ENCODE measurements around the gene SLC6A9.
A peak's percentile ranks its signal among the peaks of the same experiment; 100 is the strongest.

The SLC6A9 gene

DNA sequence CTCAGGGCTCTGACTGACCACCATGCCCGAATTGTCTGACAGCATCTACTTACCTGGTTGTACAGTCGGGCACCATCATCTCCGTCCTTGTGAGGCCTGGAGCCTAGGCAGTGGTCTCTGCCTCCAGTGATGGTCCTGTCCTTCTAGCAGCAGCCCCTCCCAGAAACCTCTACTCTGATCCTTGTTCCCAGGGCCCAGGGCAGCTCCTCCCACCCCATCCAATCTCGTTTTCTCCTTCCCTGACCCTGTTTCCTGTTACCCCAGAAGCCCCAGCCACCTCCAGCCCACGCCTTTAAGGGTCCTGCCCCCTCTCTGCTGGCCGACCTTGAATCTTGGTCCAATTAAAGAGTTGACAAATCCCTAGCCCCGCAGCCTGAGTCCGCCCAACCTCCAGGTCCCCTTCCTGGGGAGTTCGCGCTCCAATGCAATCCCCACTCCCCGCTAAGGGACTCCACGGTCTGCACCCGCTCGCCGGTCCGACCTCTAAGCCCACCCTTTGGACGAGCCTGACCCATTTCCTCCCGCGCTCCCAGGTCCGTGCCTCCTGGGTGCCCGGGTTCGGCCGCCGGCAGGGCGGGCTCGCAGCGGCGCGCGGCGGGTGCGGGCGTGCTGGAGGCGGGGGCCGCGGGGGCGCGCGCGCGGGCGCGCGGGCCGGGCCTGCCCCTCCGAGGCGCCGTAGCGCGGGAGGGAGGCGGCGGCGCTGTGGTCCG, 52.6 kb downstream of the SLC6A9 start, which contains the start of gene B4GALT2:
B4GALT2 (plus strand) TSS at position 660 of the 710 bp plus-strand sequence. CDS start 1,951 bp downstream, outside the sequence.
- TF ChIP-seq CTCF (IDR thresholded peaks at IDR 0.05; ENCODE audit: extremely low read depth, missing control alignments): no peak
- peak; percentile 91 for DNase-seq (ENCODE audit: low spot score)

DNA sequence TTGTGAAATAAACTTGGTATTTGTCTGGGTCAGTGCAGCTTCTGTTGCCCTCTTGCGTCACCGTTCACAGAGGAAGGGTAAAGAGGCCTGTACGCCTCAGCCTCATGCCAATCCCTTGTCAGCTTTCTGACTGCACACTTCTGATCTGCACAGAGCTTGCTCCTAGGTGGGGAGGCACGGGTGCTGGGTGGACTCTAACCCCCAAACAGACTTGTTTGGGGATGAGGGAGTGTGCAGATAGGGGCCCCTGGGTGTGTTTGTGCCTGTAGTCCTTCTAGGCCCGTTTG, 53.1 kb downstream of the SLC6A9 start:
- no peak for DNase-seq (ENCODE audit: low spot score)

DNA sequence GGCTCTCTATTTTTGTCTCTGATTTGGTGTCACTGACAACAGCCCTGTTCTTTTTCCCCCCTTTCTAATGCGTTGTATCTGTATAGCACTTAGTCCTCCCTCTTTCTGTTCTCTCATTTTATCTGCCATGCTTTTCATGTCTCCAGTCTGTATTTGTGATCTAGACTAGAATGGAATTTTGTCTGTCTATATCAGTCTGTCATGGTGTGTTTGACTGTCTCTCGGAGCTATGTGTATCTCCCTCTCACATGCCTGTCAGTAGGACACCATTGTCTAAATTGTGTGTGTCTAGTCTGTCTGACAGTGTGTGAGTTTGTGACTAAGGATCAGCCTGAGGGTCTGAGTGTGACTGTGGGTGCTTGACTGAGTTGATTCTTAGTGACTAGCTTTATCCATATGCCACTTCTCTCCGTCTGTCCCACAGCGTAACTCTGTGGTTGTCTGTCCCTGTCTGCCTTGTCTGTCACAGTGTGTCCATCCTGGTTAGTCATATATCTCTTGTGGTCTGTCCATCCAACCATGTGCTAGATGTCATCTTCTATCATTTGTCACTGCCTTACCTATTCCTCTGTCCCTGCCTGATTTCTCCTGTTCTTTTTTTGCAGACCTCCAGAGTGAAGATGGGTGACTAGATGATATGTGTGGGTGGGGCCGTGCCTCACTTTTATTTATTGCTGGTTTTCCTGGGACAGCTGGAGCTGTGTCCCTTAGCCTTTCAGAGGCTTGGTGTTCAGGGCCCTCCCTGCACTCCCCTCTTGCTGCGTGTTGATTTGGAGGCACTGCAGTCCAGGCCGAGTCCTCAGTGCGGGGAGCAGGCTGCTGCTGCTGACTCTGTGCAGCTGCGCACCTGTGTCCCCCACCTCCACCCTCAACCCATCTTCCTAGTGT, 53.6 kb downstream of the SLC6A9 start:
- no peak for TF ChIP-seq CTCF (IDR thresholded peaks at IDR 0.05; ENCODE audit: extremely low read depth, missing control alignments)
- no peak for DNase-seq (ENCODE audit: low spot score)

More for the DNA sequence above, 53.1 kb downstream of the SLC6A9 start:
- TF ChIP-seq CTCF (IDR thresholded peaks at IDR 0.05; ENCODE audit: extremely low read depth, missing control alignments): no peak

GRCh38 chr1:43976890-43977289, 54.4 kb downstream of the SLC6A9 start:
- no peak for DNase-seq (ENCODE audit: low spot score)
- TF ChIP-seq CTCF (IDR thresholded peaks at IDR 0.05; ENCODE audit: extremely low read depth, missing control alignments): no peak

DNA sequence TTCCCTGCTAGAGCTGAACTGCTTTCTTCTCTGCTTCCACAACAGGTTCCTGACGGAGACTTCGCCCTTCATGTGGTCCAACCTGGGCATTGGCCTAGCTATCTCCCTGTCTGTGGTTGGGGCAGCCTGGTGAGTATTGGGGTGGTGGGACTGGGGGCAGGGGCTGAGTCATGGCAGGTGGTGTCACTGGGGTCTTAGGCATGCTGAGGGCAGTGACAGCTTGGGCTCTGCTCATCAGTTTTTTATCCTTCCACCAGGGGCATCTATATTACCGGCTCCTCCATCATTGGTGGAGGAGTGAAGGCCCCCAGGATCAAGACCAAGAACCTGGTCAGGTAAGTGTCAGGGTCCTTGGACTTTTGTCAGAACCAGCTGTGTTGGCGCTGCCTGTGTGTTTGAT, 55.2 kb downstream of the SLC6A9 start:
- TF ChIP-seq CTCF (IDR thresholded peaks at IDR 0.05; ENCODE audit: extremely low read depth, missing control alignments): no peak
- DNase-seq (ENCODE audit: low spot score): no peak

GRCh38 chr1:43975249-43975961, 55.9 kb downstream of the SLC6A9 start:
- DNase-seq (ENCODE audit: low spot score): peak; percentile 56
- TF ChIP-seq CTCF (IDR thresholded peaks at IDR 0.05; ENCODE audit: extremely low read depth, missing control alignments): no peak

Measured in GM20000 (cell line).